Measurements from ENCODE around the gene GOLPH3. TPM values are rescaled to one million over a fixed set of nuclear protein-coding genes. Genes with fewer than 3 reads are reported as not detected.

The GOLPH3 gene
- total RNA-seq, 2 donors from 2014 or later, result 72.3 to 73.2 TPM

DNA sequence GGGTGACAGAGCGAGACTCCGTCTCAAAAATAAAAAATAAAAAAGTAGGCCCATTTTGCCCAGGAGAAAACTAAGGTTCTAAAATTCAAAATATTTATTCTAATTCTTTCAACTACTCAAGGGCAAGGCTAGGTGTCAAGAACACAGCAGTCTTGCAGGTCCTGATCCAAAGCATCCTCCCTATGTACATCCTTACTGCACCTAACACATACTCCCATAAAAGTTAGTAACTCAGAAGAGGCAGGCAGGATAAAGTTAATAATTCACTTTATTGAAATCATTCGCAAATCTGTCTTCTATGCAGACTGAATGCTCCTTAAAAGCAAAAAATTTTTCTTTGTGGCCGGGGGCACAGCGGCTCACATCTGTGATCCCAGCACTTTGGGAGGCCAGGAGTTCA is 11.1 kb downstream of the GOLPH3 start:
- Mint-ChIP-seq H3K27me3 (ENCODE audit: low read depth) (no peaks in the 10 kb centered on the region), H3K27ac (no peak overlapping the region), H3K9me3 (no peaks in the 10 kb centered on the region), H3K36me3 (ENCODE audit: insufficient read depth in 2 of 2) (peaks cover 0 to 21% of the 10 kb centered on the region in 2 donors), H3K4me3 (no peak overlapping the region), H3K4me1 (ENCODE audit: low read depth) (peaks cover 38% of the 10 kb centered on the region)
- no peak for ATAC-seq (replicated peaks in 1 of 2)
- no peak for DNase-seq

DNA sequence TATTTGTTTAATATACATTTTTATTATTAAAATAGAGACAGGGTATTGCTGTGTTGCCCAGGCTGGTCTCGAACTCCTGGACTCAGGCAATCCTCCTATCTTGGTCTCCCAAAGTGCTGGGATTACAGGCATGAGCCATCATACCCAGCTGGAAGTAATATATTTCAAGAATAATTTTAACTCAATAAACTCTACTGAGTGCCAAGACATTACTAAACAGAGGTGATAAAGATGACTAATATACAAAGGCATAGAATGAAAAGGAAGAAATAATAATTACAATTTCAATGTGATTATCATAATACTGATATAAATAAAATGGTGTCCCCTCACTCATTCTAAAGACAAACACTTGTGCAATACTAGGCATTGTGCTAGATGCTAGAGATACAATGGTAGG is 13.9 kb downstream of the GOLPH3 start:
- Mint-ChIP-seq H3K27me3 (ENCODE audit: low read depth) (no peaks in the 10 kb centered on the region), H3K27ac (no peak overlapping the region), H3K36me3 (ENCODE audit: insufficient read depth in 2 of 2) (peaks cover 0 to 10% of the 10 kb centered on the region in 2 donors), H3K9me3 (no peaks in the 10 kb centered on the region), H3K4me1 (ENCODE audit: low read depth) (peaks cover 23% of the 10 kb centered on the region), H3K4me3 (no peak overlapping the region)
- no peak for ATAC-seq (replicated peaks in 1 of 2)
- no peak for DNase-seq

DNA sequence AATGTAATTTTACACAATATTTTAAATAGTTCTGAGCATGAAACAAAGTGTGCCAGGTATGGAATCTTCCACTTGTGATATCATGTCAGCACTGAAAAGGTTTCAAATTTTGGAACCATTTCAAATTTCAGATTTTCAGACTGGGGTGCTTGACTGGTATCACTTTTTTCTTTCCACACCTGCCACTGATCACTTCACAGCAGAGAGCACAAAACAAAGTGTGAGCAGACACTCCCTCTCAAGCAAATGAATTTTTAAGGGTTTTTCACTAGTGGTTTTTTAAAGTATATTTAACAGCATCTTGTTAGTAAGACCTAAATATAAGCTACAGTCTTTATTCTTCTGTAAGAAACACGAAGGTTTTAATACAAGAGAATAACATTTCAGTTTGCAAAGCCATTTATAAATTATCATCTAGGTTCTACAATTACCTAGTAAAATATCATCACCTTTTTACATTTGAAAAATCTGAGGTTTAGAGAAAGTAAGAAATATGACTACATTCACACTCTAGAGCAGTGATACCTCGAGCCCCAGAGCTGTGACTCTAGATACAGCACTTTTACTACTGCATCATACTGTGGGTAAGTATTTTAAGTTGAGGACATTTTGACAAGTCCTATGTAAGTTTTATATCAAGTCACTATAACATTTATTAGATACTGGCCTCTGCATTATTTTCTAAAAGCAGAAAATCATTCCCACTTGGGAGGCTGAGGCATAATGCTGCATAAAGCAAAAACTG is 14.6 kb downstream of the GOLPH3 start:
- no peak overlapping the region for H3K27ac Mint-ChIP-seq
- peaks cover 1 to 10% of the 10 kb centered on the region in 2 donors for H3K36me3 Mint-ChIP-seq (ENCODE audit: insufficient read depth in 2 of 2)
- H3K4me3 Mint-ChIP-seq, result peak overlapping the region in 1 of 2 donors; percentile 18
- H3K9me3 Mint-ChIP-seq, result no peaks in the 10 kb centered on the region
- peaks cover 21% of the 10 kb centered on the region for H3K4me1 Mint-ChIP-seq (ENCODE audit: low read depth)
- DNase-seq (no peak), ATAC-seq (replicated peaks in 1 of 2) (peak in 1 of 2 donors; percentile 43)
- no peaks in the 10 kb centered on the region for H3K27me3 Mint-ChIP-seq (ENCODE audit: low read depth)

DNA sequence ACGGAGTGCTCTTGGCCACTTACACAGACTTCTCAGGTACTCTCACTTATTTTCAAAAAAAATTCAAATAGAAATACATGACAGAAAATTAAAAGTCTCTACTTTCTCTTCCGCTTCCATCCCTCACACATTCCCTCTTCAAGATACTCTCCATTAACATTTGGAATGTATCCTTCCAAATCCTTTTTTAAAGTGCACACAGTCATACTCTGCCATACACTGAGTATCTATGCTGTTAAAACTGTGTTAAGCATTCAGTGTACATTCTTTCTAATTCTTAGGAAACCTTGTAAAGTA is 15.5 kb downstream of the GOLPH3 start:
- H3K4me3 Mint-ChIP-seq, result no peak overlapping the region
- DNase-seq, result no peak

DNA sequence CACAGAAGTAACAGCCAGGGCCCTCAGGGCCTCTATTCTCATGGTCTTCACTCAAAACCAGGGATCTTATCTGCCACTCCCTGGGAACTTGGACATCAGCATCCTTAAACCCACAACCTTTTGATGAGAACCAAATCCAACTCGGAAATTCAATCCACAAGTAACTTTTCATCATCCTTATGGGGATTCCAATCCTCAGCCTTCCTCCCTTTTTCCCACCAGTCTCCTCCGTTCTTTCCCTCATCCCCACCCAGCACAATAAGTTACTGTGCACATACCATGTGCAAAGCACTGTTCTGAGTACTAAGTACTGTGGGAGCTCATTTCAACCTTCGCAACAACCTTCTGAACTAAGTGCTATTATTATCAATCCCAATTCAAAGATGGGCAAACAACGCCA is 17.0 kb downstream of the GOLPH3 start:
- ATAC-seq (replicated peaks in 1 of 2) (no peak), DNase-seq (no peak)
- Mint-ChIP-seq H3K9me3 (no peaks in the 10 kb centered on the region), H3K4me1 (ENCODE audit: low read depth) (peaks cover 22% of the 10 kb centered on the region), H3K27me3 (ENCODE audit: low read depth) (no peaks in the 10 kb centered on the region), H3K27ac (no peak overlapping the region), H3K4me3 (no peak overlapping the region), H3K36me3 (ENCODE audit: insufficient read depth in 2 of 2) (peaks cover 2 to 12% of the 10 kb centered on the region in 2 donors)

More for the DNA sequence above, 15.5 kb downstream of the GOLPH3 start:
- peaks cover 2 to 11% of the 10 kb centered on the region in 2 donors for H3K36me3 Mint-ChIP-seq (ENCODE audit: insufficient read depth in 2 of 2)
- H3K27me3 Mint-ChIP-seq (ENCODE audit: low read depth), result no peaks in the 10 kb centered on the region
- ATAC-seq (replicated peaks in 1 of 2), result no peak
- no peak overlapping the region for H3K27ac Mint-ChIP-seq
- H3K9me3 Mint-ChIP-seq, result no peaks in the 10 kb centered on the region
- peaks cover 22% of the 10 kb centered on the region for H3K4me1 Mint-ChIP-seq (ENCODE audit: low read depth)

DNA sequence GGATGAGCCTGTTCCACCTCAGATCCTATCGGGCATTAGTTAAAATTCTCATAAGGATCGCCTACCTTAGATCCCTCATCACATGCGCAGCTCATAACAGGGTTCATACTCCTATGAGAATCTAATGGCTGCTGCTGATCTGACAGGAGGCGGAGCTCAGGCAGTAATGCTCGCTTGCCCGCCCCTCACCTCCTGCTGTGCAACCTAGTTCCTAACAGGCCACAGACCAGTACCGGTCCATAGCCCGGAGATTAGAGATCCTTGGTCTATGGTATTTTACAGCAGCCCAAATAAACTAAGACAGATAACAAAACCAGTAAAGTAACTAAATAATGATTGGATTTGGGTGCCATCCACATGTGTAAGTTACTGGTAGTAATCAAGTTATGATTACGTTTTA is 17.5 kb downstream of the GOLPH3 start:
- H3K27ac Mint-ChIP-seq, result no peak overlapping the region
- no peaks in the 10 kb centered on the region for H3K27me3 Mint-ChIP-seq (ENCODE audit: low read depth)
- H3K36me3 Mint-ChIP-seq (ENCODE audit: insufficient read depth in 2 of 2), result peaks cover 4 to 13% of the 10 kb centered on the region in 2 donors
- no peak for DNase-seq
- H3K9me3 Mint-ChIP-seq, result no peaks in the 10 kb centered on the region
- ATAC-seq (replicated peaks in 1 of 2), result no peak
- peaks cover 26% of the 10 kb centered on the region for H3K4me1 Mint-ChIP-seq (ENCODE audit: low read depth)
- H3K4me3 Mint-ChIP-seq, result no peak overlapping the region

DNA sequence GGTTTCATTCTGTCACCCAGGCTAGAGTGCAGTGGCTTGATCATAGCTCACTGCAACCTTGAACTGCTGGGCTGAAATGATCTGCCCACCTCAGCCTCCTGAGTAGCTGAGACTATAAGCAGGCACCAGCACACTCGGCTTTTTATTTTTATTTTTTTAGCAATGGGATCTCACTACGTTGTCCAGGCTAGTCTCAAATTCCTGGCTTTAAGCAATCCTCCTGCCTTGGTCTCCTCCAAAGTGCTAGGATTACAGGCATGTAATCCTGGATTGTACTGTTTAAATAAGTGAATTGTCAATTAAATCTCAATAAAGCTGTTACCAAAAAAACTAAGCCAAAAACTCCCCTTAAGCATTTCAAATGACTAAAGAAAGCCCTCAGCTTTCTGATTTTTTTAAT is 18.9 kb downstream of the GOLPH3 start:
- Mint-ChIP-seq H3K4me3 (no peak overlapping the region), H3K36me3 (ENCODE audit: insufficient read depth in 2 of 2) (peaks cover 4 to 12% of the 10 kb centered on the region in 2 donors), H3K9me3 (no peaks in the 10 kb centered on the region), H3K4me1 (ENCODE audit: low read depth) (peaks cover 29% of the 10 kb centered on the region), H3K27me3 (ENCODE audit: low read depth) (no peaks in the 10 kb centered on the region), H3K27ac (no peak overlapping the region)
- DNase-seq, result no peak
- ATAC-seq (replicated peaks in 1 of 2), result no peak

DNA sequence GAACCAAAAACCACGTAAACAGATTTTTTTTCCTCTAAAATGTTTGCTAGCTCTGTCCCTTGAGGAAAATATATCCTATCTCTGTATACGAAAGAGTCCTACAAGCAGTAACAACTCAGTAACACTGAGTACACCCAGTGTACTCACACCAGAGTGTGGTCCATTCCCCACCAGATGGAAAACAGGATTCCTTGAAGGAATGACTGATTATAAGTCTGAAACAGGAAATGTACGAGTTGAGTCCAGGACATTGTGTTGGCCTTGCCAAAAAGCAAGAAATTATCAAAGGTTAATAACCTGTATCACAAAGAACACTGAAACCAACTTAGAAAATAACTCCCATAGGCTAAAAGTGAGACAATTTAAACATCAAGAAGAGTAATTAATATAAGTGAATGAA is 20.4 kb downstream of the GOLPH3 start:
- H3K36me3 Mint-ChIP-seq (ENCODE audit: insufficient read depth in 2 of 2), result peaks cover 4 to 21% of the 10 kb centered on the region in 2 donors
- H3K27me3 Mint-ChIP-seq (ENCODE audit: low read depth), result no peaks in the 10 kb centered on the region
- H3K27ac Mint-ChIP-seq, result peak overlapping the region; percentile 76
- ATAC-seq (replicated peaks in 1 of 2) (no peak), DNase-seq (no peak)
- peak overlapping the region in 1 of 2 donors; percentile 28 for H3K4me3 Mint-ChIP-seq
- H3K9me3 Mint-ChIP-seq, result no peaks in the 10 kb centered on the region
- peaks cover 35% of the 10 kb centered on the region for H3K4me1 Mint-ChIP-seq (ENCODE audit: low read depth)

DNA sequence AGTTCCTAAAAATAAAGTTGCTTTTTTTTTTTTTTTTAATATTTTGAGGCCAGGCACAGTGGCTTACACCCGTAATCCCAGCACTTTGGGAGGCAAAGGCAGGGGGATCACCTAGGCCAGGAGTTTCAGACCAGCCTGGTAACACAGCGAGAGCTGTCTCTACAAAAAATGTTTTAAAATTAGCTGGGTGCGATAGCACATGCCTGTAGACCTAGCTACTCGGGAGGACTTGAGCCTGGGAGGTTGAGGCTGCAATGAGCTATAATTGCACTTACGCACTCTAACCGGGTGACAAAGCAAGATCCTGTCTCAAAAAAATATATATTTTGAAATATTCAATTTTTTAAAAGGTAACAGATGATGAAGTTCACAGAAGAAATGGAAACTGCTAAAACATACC is 22.9 kb downstream of the GOLPH3 start:
- no peak overlapping the region for H3K4me3 Mint-ChIP-seq
- H3K9me3 Mint-ChIP-seq, result no peaks in the 10 kb centered on the region
- peaks cover 4 to 22% of the 10 kb centered on the region in 2 donors for H3K36me3 Mint-ChIP-seq (ENCODE audit: insufficient read depth in 2 of 2)
- H3K4me1 Mint-ChIP-seq (ENCODE audit: low read depth), result peaks cover 49% of the 10 kb centered on the region
- ATAC-seq (replicated peaks in 1 of 2) (no peak), DNase-seq (no peak)
- H3K27me3 Mint-ChIP-seq (ENCODE audit: low read depth), result no peaks in the 10 kb centered on the region
- H3K27ac Mint-ChIP-seq, result no peak overlapping the region

DNA sequence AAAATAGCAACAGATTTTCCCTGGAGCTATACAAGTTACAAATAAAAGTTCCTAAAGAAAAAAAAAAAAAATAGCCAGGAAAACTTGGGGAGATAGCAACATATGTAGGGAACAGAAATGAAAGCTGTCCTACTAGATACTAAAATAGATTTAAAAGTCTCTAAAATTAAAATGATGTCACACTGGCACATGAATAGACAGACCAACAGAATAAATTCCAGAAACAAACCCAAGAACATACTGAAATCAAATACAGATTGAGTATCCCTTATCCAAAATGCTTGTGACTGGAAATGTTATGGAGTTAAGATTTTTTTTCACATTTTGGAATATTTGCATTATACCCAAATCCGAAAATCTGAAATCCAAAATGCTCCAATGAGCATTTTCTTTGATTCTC is 23.8 kb downstream of the GOLPH3 start:
- H3K4me3 Mint-ChIP-seq, result no peak overlapping the region
- peaks cover 50% of the 10 kb centered on the region for H3K4me1 Mint-ChIP-seq (ENCODE audit: low read depth)
- H3K27me3 Mint-ChIP-seq (ENCODE audit: low read depth), result no peaks in the 10 kb centered on the region
- no peaks in the 10 kb centered on the region for H3K9me3 Mint-ChIP-seq
- H3K27ac Mint-ChIP-seq, result no peak overlapping the region
- no peak for ATAC-seq (replicated peaks in 1 of 2)
- H3K36me3 Mint-ChIP-seq (ENCODE audit: insufficient read depth in 2 of 2), result peaks cover 4 to 21% of the 10 kb centered on the region in 2 donors
- DNase-seq, result no peak

DNA sequence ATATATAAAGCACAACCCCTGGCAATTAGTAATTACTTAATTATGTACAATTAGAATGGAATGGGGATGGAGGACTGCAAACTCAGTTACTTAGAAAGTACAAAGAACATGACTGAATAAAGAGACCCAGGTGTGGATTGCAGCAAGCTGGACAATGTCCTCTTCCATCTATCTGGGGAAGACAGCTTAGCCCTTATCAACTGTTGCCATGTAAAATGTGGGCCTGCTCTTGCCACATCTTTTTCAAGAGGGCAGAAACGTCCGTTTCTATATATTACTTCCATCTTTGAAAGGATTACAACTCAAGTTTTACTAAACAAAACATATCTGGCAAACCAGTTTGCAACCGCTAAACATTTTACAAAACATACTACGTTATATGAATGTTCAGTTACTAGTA is 26.2 kb downstream of the GOLPH3 start:
- Mint-ChIP-seq H3K9me3 (no peaks in the 10 kb centered on the region), H3K27ac (no peak overlapping the region), H3K4me1 (ENCODE audit: low read depth) (peaks cover 45% of the 10 kb centered on the region), H3K27me3 (ENCODE audit: low read depth) (no peaks in the 10 kb centered on the region), H3K36me3 (ENCODE audit: insufficient read depth in 2 of 2) (peaks cover 2 to 23% of the 10 kb centered on the region in 2 donors), H3K4me3 (no peak overlapping the region)
- ATAC-seq (replicated peaks in 1 of 2) (no peak), DNase-seq (no peak)

DNA sequence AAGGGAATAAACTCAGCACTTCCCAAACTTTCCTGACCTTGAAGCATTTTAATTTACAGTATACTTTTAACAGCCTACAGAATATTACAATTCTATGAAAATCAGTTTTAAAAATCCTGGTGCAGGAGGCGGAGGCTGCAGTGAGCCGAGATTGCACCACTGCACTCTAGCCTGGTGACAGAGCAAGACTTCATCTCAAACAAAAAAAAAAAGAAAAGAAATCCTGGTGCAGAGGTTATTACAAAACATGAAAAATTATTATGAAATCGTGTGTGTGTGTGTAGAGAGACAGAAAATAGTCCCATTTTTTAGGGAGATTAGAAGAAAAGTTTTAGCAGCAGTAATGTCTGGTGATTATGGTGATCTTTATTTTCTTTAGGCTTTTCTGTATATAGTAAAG is 26.9 kb downstream of the GOLPH3 start:
- no peak for ATAC-seq (replicated peaks in 1 of 2)
- H3K36me3 Mint-ChIP-seq (ENCODE audit: insufficient read depth in 2 of 2), result peaks cover 2 to 23% of the 10 kb centered on the region in 2 donors
- peak overlapping the region; percentile 85 for H3K27ac Mint-ChIP-seq
- no peaks in the 10 kb centered on the region for H3K27me3 Mint-ChIP-seq (ENCODE audit: low read depth)
- peaks cover 45% of the 10 kb centered on the region for H3K4me1 Mint-ChIP-seq (ENCODE audit: low read depth)
- DNase-seq, result no peak
- no peak overlapping the region for H3K4me3 Mint-ChIP-seq
- H3K9me3 Mint-ChIP-seq, result no peaks in the 10 kb centered on the region

DNA sequence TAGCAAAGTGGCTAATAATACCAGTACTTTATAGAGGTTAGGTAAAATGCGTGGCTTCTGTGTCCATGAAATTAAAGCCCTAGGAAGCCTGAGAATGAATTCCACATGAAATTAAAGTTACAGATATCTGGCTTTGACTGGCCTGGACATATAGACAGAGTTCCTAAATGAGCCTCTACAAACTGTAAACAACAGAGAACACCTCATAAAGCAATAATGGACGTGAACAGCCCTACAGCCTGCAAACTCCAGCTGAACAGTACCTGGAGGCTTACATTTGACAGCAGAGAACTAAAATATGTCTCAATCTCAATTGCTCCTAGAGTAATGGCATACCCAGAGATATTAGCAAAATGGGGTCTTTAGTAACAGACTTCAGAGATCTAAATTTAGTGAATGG is 28.7 kb downstream of the GOLPH3 start:
- Mint-ChIP-seq H3K36me3 (ENCODE audit: insufficient read depth in 2 of 2) (peaks cover 0 to 26% of the 10 kb centered on the region in 2 donors), H3K27me3 (ENCODE audit: low read depth) (no peaks in the 10 kb centered on the region), H3K4me3 (no peak overlapping the region), H3K27ac (peak overlapping the region; percentile 7), H3K4me1 (ENCODE audit: low read depth) (peaks cover 41% of the 10 kb centered on the region), H3K9me3 (no peaks in the 10 kb centered on the region)
- no peak for ATAC-seq (replicated peaks in 1 of 2)
- no peak for DNase-seq
